ENCODE data around the gene MROH2B.

- TF ChIP-seq, protein P1, sequence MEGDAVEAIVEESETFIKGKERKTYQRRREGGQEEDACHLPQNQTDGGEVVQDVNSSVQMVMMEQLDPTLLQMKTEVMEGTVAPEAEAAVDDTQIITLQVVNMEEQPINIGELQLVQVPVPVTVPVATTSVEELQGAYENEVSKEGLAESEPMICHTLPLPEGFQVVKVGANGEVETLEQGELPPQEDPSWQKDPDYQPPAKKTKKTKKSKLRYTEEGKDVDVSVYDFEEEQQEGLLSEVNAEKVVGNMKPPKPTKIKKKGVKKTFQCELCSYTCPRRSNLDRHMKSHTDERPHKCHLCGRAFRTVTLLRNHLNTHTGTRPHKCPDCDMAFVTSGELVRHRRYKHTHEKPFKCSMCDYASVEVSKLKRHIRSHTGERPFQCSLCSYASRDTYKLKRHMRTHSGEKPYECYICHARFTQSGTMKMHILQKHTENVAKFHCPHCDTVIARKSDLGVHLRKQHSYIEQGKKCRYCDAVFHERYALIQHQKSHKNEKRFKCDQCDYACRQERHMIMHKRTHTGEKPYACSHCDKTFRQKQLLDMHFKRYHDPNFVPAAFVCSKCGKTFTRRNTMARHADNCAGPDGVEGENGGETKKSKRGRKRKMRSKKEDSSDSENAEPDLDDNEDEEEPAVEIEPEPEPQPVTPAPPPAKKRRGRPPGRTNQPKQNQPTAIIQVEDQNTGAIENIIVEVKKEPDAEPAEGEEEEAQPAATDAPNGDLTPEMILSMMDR (IDR thresholded peaks at IDR 0.05), result no peak
- TF ChIP-seq POLR2A (IDR thresholded peaks at IDR 0.05), result no peak
Observed at GRCh38 chr5:41115281-41115680, 44.1 kb upstream of the MROH2B start.
